ENCODE data around the gene CEND1.

The CEND1 gene

DNA sequence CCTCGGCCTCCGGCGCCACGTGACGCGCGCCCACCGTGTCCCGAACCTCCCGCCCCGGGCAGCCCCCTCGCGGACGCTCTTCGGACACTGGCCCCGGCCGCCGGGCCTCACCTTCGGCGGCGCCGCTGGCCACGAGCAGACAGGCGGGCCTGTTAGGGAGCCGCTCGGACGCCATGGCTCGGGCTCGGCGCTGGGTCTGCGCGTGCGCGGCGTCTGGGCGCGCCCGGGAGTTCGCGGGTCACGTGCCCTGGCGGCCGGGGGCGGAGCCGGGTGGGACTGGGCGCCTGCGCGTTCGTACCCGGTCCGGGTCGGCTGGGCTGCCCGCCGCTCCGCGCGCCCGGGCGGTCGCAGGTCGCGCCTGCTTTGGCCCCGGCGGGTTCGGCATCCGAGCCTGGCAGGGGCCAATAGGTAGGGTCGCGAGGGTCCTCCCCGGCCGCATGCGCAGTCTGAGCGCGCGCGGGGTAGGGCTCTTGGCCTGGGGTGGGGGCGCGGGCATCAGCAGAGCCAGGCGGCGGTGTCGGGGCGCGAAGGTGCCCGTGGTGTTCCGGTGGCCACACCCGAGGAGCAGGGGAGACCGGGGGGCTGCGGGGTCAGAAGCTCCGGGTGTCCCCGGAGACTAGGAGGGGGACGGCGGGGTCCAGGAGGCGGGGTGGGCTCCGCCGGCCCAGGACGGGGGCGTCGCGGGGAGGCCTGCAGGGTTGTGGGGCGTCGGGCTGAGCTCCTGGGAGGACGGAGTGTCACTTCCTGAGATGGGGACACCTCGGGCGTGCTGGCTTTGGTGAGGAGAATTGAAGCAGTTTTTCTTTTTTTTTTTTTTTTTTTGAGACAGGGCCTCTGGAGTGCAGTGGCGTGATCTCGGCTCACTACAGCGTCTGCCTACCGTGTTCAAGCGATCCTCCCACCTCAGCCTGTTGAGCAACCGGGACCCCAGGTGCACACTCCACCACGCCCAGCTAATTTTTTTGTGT, 12.3 kb downstream of the CEND1 start, which contains the start of gene GATD1:
GATD1 (minus strand) TSS at position 200 of the 968 bp plus-strand sequence; CDS start at position 175, 25 bp downstream.
- peak; percentile 92 to 96 for DNase-seq (ENCODE audit: low read depth in 2 of 2)

DNA sequence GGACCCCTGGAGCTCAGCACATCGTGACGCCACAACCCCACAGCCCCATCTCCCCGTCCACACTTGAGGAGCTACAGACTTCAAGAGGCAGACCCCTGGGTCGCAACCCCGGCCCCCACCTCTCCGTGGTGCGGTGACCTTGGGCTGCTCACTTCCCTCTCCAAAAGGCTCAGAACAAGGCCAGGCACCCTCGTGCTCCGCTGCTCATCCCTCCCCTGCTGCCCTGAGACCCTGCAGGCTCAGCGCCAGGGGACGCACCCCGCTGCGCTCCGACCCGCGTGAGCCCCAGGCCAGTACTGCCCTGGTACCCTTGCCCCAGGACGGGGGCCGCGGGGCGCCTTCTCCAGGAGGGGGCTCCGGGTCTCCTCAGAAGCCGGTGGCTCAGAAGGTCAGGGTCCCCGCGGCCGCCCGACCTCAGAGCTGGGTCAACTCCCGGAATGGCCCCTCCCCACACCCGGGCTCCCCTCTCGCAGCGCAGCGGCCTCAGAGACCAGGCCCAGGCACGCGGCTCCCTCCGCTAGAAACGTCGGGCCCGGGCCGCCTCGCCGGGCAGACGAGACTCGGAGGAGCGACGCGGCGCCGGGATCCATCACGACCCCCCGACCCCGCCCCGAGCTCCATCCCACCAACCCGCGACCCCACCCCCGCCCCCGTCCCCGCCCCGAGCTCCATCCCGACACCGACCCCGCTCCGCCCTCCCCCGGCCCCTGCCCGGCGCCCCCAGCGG, 13.2 kb downstream of the CEND1 start:
- DNase-seq (ENCODE audit: low read depth in 2 of 2) = no peak

DNA sequence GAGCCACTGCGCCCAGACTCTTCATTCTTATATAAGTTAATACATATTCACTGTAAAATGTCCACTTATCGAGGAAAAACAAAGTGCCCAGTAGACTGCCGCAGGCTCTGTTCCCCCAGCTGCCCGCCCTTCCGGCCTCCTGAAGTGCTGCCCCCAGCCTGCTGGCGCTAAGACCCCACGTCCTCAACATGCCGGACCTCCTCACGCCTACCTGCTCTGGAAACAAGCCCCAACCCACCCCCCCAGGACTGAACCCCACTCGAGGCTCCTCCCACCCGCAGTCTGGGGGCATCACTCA, 13.7 kb downstream of the CEND1 start:
- no peak for DNase-seq (ENCODE audit: low read depth in 2 of 2)

DNA sequence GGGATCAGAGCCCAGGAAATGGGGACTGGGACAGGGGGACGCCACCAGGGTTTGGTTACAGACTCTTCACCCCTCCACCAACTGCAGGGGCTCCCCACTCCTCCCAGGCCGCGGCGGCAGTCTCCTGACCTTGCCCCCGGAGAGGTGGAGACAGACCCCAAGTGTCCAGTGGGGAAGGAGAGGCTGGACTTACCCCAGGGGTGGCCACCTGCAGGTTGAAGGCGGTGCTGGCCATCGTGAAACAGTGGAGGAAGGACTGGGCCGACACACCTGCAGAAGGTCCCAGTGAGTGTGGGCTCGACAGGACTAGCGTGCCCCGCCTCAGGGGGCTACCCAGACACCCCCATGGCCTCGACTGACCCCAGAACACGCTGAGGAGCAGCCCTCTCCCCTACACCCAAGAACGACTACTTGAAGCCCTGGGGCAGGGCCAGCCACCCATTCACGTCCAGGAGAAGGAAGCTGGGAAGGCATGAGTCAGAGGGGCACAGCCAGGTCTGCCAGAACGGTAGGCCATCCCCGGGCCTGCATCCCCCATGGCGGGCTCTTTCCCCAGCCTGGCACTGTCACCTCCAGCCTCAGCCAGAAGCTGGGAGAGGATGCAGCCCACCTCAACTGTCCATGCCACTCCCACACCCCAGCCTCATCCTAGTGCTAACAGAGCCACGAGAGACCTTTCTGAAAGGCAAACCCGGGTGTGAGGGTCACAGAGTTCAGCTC, 14.9 kb downstream of the CEND1 start:
- DNase-seq (ENCODE audit: low read depth in 2 of 2) = no peak

DNA sequence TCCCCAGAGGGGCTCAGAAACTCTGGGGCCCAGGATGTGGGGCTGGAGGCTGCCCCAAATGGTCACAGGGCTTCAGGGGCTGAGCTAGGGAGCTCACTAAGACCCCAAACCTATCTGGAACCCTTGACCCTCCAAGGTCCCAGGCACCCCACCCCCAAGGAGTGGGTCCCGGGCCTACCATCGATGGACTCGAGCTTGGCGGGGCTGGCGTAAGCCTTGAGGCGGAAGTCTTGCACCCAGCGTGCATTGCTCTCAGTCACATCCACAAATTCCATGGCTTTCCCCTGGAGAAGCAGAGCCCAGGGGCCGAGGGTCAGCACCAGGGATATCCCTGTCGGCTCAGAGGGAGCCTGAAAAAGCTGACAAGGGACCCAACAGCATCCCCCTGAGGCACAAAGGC, 16.1 kb downstream of the CEND1 start:
- no peak for DNase-seq (ENCODE audit: low read depth in 2 of 2)

DNA sequence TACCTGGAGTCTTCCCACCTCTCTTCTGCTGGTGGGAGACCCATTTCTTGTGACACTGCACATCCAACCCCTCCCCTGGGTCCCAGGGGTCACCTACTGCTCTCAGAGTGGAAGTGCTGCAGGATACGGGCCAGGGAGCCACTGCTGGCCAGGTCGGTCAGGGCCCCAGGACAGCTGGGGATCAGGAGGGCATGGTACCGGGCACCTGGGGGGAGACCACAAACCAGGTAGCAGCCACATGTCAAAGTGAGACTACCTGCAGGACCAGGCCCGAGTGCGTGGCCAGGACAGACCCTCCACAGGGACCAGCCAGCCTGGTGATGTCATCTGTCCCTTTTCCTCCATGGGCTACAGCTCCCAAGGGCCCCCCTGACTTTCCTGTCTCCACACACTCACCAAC, 16.5 kb downstream of the CEND1 start:
- DNase-seq (ENCODE audit: low read depth in 2 of 2) = no peak

DNA sequence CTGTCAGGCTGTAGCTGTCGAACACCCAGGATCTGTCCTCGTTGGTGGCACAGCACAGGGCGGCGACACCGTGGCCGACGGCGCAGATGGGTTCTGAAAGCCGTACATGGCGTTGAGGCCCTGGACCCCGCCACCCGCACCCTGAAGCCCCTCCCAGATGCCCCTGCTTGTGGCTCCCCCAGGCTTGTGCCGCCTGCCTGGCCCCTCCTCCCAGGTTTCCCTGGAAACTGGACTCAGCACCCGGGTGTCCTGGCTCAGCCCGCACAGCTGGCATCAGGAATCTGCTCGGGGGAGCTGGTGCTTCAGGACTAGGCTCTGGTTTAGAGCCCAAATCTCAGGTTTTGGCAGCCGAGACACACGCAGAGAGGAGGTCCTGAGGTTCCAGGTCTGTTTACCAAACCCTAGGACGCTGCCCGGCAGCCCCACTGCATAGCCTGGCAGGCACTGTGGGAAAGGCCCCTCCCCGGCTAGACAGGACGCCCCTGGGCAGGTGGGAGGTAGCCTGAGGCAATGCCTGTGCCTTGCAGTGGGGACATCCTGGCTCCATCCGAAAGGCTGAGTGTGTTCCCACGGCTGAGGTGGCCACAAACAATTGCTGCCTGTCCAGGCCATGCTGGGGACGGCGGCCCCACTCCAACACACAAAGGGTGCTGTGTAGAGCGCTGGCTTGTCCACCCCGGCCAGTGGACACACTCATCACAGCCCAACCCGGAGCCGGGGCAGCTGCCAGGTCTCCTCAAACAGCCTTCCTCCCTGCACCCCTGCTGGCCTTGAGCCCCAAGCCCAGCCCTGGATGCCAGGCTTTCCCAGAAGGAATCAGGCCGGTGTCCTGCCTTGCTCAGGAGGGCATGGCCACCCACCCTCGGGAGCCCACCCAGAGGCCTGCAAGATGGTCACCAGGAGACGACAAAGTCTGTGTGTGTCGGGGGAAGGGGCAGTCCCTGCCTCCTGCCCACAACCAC, 17.2 kb downstream of the CEND1 start:
- no peak for DNase-seq (ENCODE audit: low read depth in 2 of 2)

DNA sequence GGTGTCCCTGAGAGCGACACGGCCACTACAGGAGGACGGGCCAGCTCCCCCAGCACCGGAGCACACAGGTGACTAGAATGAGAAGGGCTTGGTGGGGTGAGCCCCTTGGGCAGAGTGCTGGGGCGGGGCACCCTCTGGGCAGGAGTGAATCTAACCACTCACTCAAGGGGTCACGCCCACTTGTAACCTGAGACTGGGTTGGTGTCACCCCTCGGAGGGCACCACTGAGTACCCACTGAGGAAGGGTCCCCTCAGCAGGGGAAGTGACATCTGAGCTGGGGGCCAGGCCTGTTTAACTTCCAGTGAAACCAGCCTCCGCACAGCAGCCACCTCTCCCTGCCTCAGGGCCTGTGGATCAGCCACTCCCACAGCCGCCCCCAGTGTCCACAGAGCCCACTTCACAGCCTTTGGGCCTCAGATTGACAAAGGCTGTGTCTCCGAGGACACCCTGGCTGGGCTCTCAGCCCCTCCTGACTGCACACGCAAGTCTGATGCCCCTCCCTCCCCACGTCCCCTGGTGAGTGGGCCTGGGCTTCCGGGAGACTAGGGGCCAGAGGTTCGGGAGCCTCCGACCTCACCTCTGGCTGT, 18.2 kb downstream of the CEND1 start:
- DNase-seq (ENCODE audit: low read depth in 2 of 2) = no peak

DNA sequence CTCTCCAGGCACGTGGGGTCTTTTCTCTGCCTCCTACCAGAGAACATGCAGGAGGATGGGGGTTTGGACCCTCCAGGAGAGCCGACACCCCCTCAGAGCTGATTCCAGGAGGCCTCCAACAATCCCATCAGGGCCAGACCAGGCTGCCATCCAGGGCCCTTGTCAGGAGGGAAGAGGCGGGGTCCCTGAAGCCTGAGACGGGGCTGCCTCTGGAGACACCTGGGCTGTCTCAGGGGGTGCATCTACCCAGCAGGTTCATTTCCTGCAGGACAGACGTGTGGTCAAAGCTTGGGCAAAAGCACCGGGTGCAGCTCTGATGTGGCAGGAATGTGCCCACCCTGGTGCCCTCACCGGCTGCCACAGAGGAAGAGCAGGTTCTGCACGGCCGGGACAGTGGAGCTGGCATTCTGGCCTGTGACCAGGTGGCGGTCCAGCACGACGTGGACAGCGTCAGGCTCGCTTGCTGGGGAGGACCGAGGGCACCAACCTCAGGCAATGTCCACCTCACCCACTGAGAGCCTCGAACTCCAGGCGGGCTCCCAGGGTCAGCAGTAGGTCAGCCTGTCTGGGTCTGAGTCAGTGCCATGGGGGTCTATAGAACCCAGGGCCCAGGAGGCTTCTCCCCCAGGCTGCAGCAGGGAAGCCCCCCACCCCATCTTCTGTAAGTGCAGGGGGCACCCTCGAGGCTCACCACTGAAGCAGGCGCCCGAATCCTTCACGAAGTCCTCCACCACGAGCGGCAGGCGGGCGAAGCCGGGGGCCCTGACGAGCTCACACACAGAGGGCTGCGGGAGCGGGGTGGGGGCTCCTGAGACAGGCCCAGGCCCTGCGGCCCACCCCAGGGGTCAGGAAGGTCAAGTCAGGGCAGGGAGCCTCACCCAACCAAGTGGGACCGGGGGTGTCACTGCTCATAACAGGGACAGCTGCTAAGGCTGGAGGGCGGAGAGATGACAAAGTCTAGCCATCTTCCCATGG, 19.0 kb downstream of the CEND1 start:
- DNase-seq (ENCODE audit: low read depth in 2 of 2) = no peak

DNA sequence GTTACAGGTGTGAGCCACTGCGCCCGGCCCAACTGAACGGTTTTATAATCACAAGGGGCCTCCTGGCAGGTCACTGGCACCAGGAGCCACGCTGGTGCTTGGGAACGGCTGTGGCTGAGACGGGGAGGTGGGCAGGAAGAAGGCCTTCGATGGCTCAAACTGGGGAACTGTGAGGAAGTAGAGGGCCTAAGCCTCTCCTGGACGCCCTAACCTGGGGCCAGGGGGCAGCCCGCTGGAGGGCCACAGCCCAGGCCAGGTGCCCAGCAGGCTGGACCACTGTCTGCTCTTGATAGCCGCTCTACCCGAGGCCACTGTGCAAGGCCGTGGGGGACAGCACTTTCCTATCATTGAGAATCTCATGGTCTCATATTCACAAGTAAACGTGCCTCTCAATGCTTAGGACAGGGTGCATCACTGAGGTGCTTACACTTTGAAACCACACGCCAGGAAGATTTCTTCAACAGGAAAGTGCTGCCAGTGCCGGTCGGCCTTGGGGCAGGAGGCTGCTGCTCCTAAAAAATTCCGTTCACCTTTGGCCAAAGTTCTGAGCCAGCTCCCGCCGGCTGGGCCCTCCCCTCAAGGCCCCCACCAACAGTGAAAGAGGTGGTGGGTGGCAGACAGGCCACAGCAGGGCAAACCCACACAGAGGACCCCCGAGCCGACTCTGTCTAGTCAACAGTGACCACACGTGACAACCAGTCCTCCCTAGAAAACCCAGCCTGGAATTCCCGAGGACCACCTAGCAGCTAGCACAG, 19.8 kb downstream of the CEND1 start:
- no peak for DNase-seq (ENCODE audit: low read depth in 2 of 2)

DNA sequence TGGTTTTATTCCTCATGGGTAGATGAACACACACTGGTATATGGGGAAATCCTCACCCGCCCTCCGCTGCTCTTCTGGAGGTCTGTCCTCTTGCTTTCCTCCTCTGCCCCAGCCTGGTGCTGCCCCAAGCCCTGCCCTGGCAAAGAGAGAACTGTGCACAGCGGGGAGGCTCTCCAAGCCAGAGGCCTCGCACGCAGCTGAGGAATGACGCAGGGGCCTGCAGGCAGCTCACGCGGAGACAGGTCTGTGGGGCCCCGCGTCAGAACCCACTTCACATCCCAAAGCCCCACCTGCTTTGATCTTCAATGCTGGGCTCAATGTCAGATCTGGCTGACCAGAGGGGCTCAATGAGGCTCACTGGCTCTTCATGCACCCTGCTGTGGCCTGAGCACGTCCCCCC, 22.7 kb downstream of the CEND1 start:
- no peak for DNase-seq (ENCODE audit: low read depth in 2 of 2)

DNA sequence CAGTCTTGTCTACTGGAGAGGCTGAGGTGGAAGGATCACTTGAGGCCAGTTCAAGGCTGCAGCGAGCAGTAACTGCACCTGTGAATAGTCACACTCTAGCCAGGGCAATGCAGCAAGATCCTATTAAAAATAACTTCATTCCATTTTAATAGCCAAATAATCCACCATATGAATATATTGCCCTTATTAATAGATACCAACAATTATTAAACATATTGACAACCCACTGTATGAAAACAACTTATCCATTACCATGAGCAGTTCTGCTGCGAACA, 23.0 kb downstream of the CEND1 start:
- DNase-seq (ENCODE audit: low read depth in 2 of 2) = no peak

DNA sequence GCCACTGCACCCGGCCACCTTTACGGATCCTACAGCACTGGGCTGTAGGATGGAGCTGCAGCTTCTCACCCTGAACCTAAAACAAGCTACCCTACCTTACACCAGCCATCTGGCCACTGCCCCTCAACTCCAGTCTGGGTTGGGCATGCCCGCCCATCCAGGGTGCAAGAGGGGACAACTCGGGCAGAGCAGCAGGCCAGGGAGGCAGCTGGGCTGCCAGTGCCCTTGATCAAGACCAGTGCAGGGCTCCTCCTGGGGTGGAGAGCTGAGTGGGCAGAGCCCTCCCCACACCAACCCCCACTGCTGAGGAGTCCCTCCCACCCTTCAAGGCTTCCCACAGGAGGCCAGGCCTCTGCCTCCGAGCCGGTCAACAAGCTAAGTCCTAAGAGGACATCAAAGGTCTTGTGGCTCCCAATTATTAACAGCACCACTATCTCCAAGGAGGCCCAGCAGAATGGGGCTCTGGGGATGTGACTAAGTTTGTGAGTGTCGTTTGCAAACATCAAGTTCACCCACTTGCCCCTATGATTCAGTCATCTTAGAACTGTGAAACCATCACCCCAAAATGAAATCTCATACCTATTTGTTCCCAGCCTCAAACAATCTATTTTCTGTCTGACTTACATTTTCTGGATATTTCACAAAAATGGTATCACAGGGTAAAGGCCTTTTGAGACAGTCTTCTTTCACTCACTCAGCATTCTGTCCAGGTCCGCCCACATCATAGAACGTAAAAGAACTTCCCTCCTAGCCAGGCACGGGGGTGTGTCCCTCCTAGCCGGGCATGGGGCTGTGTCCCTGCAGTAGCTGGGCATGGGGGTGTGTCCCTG, 23.6 kb downstream of the CEND1 start:
- DNase-seq (ENCODE audit: low read depth in 2 of 2) = no peak

DNA sequence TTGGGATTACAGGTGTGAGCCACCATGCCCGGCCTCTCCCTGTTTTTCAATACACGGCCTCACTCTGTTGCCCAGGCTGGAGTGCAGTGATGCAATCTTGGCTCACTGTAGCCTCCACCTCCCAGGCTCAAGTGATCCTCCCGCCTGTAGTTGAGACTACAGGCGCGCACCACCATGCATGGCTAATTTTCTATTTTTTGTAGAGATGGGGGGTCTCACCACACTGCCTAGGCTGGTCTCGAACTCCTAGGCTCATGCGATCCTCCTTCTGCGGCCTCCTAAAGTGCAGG, 24.1 kb downstream of the CEND1 start:
- DNase-seq (ENCODE audit: low read depth in 2 of 2) = no peak

DNA sequence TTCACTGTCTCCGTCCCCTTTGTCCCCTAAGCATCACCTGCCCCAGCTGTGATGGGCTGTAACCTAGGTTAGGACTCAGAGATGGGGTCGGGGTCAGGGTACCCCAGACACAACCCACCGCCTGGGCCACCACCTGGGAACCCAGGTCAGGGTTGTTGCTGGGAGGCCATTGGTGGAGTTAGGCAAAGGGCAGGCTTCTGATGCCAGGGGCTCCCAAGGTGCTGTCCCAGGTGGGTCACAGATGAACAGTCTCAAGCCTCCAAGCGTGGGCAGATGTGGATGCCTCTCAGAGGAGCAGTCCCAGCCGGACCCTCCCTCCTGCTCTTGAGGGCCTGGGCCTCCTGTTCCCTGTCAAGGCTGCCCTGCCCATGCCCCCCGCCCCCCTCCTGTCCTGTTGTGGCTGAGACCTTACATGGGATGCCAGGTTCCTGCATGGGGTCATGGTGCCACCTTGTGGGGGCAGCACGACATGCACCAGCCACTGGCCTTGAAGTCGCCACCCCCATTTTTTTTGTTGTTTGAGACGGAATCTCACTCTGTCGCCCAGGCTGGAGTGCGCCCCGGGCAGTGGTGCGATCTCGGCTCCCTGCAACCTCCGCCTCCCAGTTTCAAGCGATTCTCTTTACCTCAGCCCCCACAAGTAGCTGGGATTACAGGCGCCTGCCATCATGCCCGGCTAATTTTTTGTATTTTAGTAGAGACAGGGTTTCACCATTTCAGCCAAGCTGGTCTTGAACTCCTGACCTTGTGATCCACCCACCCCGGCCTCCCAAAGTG, 24.7 kb downstream of the CEND1 start:
- DNase-seq (ENCODE audit: low read depth in 2 of 2) = peak in 1 of 2 donors; percentile 48

DNA sequence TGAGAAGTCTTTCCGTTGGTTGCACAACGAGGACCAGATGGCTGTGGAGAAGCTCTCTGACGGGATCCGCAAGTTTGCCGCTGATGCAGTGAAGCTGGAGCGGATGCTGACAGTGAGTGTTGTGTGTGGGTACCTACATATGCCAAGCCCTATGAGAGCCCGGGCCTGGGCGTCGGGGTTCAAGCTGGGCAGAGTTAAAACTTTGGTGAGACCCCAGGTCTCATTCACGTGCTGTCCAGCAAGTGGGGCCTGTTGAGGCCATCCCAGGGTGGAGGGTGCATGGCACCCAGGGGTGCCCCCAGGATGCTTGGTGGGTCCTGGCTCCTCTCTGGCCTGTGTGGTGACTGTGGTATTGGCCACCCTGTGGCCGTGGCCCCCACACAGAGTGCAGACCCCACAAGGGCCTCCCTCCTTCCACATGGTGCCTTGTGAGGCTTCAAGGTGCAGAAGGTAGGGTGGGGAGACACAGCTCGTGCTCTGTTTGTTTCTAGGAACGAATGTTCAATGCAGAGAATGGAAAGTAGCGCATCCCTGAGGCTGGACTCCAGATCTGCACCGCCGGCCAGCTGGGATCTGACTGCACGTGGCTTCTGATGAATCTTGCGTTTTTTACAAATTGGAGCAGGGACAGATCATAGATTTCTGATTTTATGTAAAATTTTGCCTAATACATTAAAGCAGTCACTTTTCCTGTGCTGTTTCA, 25.4 kb downstream of the CEND1 start:
- no peak for DNase-seq (ENCODE audit: low read depth in 2 of 2)
